Cardiac muscle cell (in vitro differentiated cells and primary cell): ENCODE results near the gene U2SURP. TPM values are rescaled to one million over a fixed set of nuclear protein-coding genes. Genes with fewer than 3 reads are reported as not detected.
"Not testable (repeated sequence)": the region's sequence is repeated elsewhere in the genome, so short reads cannot be mapped to it uniquely, and the experiment has no call there.

Experiments
- DNase-seq, 2 donors: peaks; one replicate each; pipeline versions ENCODE4 v3.0.0 to v3.0.0-alpha.2; 2010 to 2017; ENCODE audit warnings: low read depth in 1 of 2, low spot score in 1 of 2
- H3K27ac ChIP-seq: fragments of 200-600 bp; sonication (generic); 2 replicates; pipeline ENCODE4 v1.5.1; 2016
- H3K27me3 ChIP-seq: fragments of 200-600 bp; sonication (generic); 2 replicates; pipeline ENCODE4 v1.6.0; 2016; ENCODE audit warnings: control low read depth
- H3K36me3 ChIP-seq: fragments of 200-600 bp; sonication (generic); 2 replicates; pipeline ENCODE4 v1.5.1; 2016; ENCODE audit warnings: control low read depth
- H3K4me1 ChIP-seq: fragments of 200-600 bp; sonication (generic); 2 replicates; pipeline ENCODE4 v1.8.1; 2017; ENCODE audit warnings: low read depth, mild to moderate bottlenecking, mixed run types
- H3K4me3 ChIP-seq: fragments of 200-600 bp; sonication (generic); 2 replicates; pipeline ENCODE4 v1.5.1; 2016; ENCODE audit warnings: mild to moderate bottlenecking
- H3K9me3 ChIP-seq: fragments of 200-600 bp; sonication (generic); 2 replicates; pipeline ENCODE4 v1.5.1; 2017; ENCODE audit warnings: low read depth, mild to moderate bottlenecking, control low read depth
- CTCF ChIP-seq: IDR thresholded peaks from 2 replicates; pipeline ENCODE4 v1.5.1; 2012; ENCODE audit warnings: low read depth, mild to moderate bottlenecking, low read length
- polyA plus RNA-seq: library from polyadenylated mRNA; unstranded; fragments of >200 nt; fragmentation: Nextera tagmentation; extraction: Ambion mirVana; gene quantifications from 2 replicates; pipeline ENCODE4 v1.2.1, GENCODE V29; 2016
- total RNA-seq: library from RNA; depleted of rRNA; stranded (reverse); fragments of >200 nt; gene quantifications from 2 replicates; pipeline ENCODE4 v1.2.3, GENCODE V29; 2016

U2SURP gene
- total and polyA plus RNA-seq, 2 experiments from 2014 or later: 66.4 to 89.0 TPM

GRCh38 chr3:142987707-142988106 lies 13.7 kb upstream of the U2SURP start:
- Histone ChIP-seq H3K4me1 (peaks cover 9% of the 10 kb centered on the region), H3K27ac (peak overlapping the region; percentile 14), H3K9me3 (no peaks in the 10 kb centered on the region), H3K27me3 (no peaks in the 10 kb centered on the region), H3K36me3 (no peaks in the 10 kb centered on the region), H3K4me3 (no peak overlapping the region)
- TF ChIP-seq CTCF: no peak
- peak; percentile 51 to 73 for DNase-seq

DNA sequence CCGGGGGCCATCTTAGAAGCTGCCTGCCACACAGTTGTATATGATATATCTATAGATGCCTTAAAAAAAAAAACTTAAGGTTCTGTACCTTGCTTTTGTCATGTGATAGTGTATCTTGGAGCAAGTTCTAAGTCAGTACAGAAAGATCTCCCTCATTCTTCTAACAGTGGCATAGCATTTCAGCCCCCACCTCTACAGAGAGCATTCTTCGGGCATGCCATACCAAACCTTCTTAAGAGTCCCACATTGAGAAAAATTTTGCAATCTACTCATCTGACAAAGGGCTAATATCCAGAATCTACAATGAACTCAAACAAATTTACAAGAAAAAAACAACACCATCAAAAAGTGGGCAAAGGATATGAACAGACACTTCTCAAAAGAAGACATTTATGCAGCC lies 13.1 kb upstream of the U2SURP start:
- H3K27me3 ChIP-seq, DNase-seq, H3K27ac ChIP-seq, H3K9me3 ChIP-seq, H3K36me3 ChIP-seq, H3K4me1 ChIP-seq, H3K4me3 ChIP-seq: not testable (repeated sequence)

GRCh38 chr3:142988826-142989225 lies 12.5 kb upstream of the U2SURP start:
- H3K4me1 ChIP-seq, H3K36me3 ChIP-seq, DNase-seq, H3K27me3 ChIP-seq, H3K9me3 ChIP-seq, H3K4me3 ChIP-seq, H3K27ac ChIP-seq: not testable (repeated sequence)

GRCh38 chr3:142990721-142991120 lies 10.6 kb upstream of the U2SURP start:
- TF ChIP-seq CTCF: no peak

DNA sequence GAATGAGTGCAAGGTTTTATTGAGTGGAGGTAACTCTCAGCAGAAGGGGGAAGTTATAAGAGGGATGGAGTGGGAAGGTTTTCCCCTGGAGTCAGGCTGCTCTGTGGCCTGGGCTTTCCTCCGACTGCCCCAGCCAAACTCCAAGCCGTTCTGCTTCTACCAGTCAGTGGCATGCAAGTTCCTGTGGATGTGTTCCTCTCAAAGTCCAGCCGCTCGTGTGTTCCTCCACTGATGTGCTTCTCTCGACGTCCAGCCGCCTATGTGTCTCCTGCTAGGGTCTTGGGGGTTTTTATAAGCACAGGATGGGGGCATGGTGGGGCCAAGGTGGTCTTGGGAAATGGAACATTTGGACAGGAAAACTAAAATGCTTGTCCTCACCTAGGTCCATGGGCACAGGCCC lies 9.0 kb upstream of the U2SURP start:
- H3K9me3 ChIP-seq: no peaks in the 10 kb centered on the region
- no peak for DNase-seq
- TF ChIP-seq CTCF: no peak

More at GRCh38 chr3:142990721-142991120, 10.6 kb upstream of the U2SURP start:
- H3K4me3 ChIP-seq: no peak overlapping the region
- no peak for DNase-seq
- H3K36me3 ChIP-seq: no peaks in the 10 kb centered on the region
- H3K27ac ChIP-seq: no peak overlapping the region
- no peaks in the 10 kb centered on the region for H3K9me3 ChIP-seq
- no peaks in the 10 kb centered on the region for H3K27me3 ChIP-seq
- peaks cover 9% of the 10 kb centered on the region for H3K4me1 ChIP-seq

GRCh38 chr3:142993958-142994442 lies 7.4 kb upstream of the U2SURP start:
- Histone ChIP-seq H3K27me3 (no peaks in the 10 kb centered on the region), H3K27ac (no peak overlapping the region), H3K36me3 (no peaks in the 10 kb centered on the region), H3K9me3 (no peaks in the 10 kb centered on the region), H3K4me3 (no peak overlapping the region), H3K4me1 (peaks cover 7% of the 10 kb centered on the region)
- DNase-seq: peak; percentile 70 to 89
- TF ChIP-seq CTCF: peak; percentile 64

More for the DNA sequence above, 9.0 kb upstream of the U2SURP start:
- Histone ChIP-seq H3K4me1 (peaks cover 11% of the 10 kb centered on the region), H3K27me3 (no peaks in the 10 kb centered on the region), H3K4me3 (no peak overlapping the region), H3K36me3 (no peaks in the 10 kb centered on the region), H3K27ac (no peak overlapping the region)

- no peaks in the 10 kb centered on the region for H3K9me3 ChIP-seq
- H3K4me3 ChIP-seq: no peak overlapping the region
- H3K27ac ChIP-seq: no peak overlapping the region
- no peaks in the 10 kb centered on the region for H3K36me3 ChIP-seq
- peak in 1 of 2 donors; percentile 32 for DNase-seq
- no peak for TF ChIP-seq CTCF
- H3K27me3 ChIP-seq: no peaks in the 10 kb centered on the region
- H3K4me1 ChIP-seq: peaks cover 11% of the 10 kb centered on the region
These were observed 4.0 kb upstream of the U2SURP start for GRCh38 chr3:142997330-142997729.
